Stimulated activated CD4-positive, alpha-beta T cell treated with anti-CD3 and anti-CD28 coated beads, Interleukin-15, amount 100 ng/mL, for 1 hour (primary cell): ENCODE data around the gene IPO13.

Experiments used
- DNase-seq, 2 donors: peaks; one replicate each; pipeline ENCODE4 v3.0.0-alpha.2; 2020; ENCODE audit warnings: low read depth in 1 of 2, low spot score in 1 of 2

Gene IPO13

DNA sequence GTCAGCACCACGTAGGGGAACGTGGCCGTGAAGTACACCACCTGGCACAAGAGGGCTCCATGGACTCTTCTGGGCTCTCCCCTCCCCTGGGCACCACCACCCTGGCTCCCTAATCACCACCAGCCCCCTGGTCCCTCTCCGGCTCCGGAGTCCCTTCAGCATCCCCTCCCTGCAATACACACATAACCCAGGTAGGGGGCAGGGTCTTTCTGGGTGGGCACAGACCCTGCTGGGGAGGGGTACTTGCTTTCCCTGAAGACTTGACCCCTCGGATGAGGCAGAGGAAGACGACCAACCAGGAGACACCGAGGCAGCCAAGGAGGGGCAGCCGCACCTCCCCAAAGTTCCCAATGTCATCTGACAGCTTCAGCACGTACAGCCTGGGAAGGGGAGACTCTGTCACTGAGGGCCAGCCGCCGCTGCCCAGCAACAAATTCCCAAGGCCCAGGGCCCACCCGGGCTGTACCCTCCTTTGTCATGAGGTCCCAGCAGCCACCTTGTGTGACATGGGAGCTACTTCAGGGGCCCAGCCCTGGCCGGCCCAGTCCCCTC, 55.9 kb downstream of the IPO13 start:
- DNase-seq, result no peak

DNA sequence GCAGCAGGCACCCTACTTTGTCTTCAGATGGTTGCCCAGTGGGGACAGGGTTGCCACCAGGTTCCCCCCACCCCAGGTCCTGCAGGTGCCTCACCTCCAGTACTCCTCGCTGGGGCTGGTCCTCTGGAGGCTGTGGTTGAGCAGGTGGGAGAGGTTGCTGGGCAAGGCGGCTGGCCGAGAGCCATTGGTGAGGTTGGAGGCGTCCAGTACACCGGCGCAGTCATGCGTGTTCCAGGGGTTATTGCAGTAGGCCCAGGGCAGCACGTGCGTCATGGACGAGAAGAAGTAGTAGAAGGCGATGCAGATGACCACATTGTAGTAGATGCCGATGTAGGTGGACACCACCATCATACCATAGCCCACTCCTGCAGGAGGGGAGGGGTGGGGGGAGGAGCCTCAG, 61.5 kb downstream of the IPO13 start:
- no peak for DNase-seq

DNA sequence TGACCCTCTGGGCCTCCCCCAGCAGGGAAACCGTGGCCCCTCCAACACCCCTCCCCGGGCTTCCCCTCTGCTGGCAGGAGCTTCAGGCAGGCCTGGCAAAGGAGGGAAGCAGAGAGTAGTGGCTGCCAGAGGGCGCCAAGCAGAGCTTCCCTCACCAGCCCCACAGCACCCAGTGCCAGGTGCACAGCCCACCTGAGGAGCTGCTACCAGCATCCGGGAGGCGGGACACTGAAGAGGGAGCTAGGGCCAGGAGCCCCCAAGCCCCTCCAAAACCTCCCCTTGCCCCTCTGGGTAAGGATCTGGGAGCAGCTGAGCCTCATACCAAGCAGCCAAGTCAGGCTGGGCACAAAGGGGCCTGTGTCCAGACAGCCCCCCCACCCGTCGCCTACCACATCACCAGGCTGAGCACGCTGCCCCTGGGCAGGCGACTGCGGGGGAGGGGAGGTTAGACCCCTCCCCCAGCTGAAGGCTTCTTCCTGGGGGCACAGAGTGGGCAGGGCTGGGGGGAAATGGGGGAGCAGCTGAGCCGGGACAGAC, 64.3 kb downstream of the IPO13 start:
- DNase-seq, result no peak

DNA sequence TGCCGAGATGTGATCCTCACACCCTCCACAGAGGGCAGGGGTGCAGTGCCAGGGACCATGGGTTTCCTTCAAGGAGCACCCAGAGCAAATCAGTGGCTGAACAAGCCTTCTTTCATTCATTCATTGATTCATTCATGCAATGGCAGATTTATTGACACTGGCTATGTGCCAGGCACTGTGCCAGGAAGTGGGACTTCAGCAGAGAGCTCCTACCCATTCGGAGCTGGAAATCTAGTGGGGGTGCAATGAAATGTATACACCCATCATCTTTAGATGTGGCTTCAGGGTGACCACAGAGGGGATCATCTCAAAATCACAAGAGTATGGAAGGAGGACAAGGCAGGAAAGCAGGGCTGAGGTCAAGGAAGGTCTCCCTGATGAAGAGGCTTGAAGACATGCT, 65.7 kb downstream of the IPO13 start:
- DNase-seq, result no peak

DNA sequence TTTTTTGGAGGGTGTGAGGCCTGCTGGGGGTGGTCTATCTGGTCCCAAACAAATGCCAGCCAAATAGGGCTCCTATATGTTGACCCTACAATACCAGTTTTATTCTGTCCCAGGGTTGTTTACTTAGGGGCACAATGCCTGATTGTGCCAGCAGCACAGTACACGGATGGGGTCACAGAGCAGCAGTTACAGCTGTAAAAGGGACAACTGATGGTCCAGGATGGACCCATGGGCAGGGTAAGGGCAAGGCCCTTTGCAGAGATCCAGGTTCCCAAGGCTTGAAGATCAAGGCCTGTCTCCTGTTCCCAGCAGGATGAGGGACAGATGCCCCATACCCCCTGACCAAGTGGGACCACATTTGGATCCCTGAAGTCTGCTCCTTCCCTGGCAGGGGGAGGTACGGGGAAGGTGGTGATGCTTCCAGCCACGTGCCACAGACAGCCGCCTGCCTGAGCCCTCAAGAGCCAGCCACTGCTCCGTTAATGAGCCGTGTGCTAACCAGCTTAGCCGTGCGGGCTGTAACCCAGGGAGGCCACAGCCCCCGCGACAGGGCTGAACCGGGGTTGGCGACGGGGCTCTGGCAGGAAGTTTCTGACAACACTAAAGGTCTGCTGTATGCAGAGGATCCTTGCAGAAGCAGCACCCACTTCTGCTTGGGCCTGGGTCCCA, 66.3 kb downstream of the IPO13 start:
- no peak for DNase-seq

DNA sequence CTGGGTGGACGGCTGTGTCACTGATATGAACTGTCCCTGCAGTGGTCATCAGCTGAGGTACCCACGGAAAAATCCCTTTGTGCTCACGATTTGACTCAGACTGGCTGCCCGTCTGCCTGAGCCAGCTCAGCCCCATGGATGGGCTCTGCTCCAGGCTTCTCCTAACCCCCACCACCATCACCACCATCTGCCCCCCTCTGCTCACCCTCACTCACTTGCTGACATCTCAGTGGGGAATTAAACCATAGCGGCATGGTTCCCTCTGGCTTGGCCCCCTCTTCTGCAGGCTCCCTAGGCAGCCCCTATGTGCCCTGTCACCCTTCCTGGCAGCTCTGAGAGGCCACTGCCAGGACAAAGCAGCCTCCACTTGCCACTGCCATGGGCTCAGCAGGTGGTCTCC, 67.2 kb downstream of the IPO13 start:
- no peak for DNase-seq

DNA sequence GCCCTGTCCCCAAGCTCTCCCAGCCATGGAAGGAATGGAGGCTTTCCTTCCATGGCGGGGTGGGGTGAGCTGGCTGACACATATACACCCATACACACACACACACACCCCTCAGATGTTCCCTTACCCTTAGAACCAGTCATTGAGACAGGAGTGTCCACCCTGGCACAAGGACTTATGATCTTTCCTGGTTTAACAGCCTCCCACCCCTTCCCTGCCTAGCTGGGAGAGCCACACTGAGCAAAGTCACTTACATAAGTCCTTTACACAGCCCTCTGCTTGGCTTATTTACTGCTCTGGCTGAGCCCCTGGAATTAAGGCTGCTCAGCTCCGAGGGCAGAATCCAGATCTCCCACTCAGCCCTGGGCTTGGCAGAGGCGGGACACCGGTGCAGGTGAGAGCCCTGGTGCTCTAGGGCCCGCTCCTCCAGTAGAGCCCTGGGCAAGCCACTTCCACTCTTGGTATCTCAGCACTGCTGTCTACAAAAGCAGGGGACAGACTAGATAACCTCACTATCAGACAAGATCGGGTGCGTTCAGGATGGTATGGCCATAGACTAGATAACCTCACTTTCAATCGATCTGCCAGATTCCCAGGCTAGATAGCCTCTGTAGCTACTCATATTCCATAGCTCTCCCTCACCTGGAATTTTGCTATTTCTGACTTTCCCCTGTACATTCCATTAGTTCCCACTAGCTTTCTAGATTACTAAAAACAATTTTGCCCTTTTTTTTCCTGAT, 67.8 kb downstream of the IPO13 start:
- DNase-seq, result no peak

DNA sequence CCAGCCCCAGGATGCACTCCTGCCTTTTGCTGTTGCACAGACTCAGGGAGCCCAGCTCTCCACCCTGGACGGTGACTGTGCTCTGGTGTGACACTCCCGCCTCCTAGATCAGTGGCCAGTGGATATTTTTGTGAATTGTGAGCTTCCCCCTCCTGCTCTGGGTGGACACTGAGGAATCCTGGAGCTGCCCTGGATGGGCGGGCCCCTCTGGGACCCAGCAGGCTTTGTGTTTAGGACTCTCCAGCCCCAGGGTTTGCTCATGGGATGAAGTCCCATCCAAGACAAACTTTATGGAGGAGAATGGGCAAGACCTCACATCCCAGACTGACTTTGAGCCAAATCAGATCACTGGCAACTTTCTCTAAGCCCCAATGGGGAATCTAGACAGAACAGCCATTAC, 68.5 kb downstream of the IPO13 start:
- no peak for DNase-seq

DNA sequence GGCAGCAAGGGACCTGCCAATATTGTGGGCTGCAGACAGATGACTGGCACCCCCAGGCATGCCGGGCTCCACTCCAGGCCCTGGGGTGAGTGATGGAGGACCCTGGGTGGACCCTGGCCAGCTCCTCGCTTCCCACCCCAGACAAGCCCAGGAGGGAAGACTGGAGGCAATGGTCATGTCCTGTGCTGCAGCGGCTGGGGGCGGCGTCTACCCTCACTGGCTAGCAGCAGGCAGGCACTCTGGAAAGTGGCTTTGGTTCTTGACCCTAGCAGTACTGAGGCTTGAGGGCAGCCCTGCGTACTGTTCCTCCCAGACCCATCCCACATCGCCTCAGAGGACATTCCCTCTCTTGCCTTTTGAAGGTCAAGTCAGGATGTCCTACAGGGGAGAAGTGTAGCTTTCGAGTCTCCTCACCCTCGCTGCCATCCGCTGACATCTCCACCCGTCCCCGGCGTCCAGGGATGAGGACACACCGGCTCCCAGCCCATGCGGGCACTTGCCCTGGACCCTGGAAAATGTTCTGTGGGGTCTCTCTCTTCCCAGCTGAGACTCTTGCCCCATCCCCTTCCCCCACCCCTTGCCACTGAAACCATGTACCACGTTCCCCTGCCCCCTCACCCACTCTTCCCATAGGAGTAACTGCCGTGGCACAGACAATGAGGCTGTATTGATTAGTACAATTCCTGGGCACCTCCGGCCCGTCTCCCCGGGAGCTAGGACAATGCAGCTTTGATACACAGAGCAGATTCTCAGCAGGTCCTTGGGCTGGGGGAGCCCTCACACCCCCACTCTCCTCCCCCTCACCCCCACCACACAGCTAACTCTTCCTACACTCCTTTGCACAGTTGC, 69.5 kb downstream of the IPO13 start:
- no peak for DNase-seq

DNA sequence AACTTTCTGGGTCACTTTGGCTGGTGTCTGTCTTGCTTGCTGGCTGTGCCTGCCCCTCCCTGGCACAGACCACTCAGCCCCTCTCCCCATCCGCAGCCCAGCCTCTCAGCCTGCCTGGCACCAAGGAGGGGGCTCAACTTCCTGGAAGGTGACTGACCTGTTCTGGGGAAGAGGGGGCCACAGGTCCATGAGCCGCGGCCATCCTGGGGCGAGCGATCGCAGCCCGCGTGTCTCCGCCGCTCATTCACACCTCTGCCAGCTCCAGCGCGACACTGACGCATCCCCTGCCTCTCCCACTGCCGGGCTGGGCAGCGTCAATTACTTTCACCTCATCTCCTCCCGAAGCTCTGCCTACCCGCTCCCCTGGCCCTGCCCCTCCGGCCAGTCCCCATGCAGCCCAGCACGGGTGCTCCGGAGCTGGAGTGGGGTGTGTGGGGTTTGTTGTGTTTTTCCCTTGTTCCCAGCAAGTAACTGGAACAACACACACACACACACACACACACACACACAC, 70.2 kb downstream of the IPO13 start:
- DNase-seq, result no peak
